CD8-positive, alpha-beta memory T cell (primary cell): ENCODE results near the gene PDE6A. TPM values are rescaled to one million over a fixed set of nuclear protein-coding genes. Genes with fewer than 3 reads are reported as not detected.

Experiments
- CTCF ChIA-PET: fragments of 350-600 bp; sonication (Branson Sonifier 250); formaldehyde crosslinking; loops from one replicate; lab custom pipeline; 2021; ENCODE audit warnings: antibody characterized with exemption; lab: Charles Lee
- POLR2A ChIA-PET: fragments of 350-600 bp; sonication (Branson Sonifier 250); formaldehyde crosslinking; loops from one replicate; lab custom pipeline; 2021; ENCODE audit warnings: antibody characterized with exemption; lab: Charles Lee
- DNase-seq, 5 donors: peaks; one replicate each; pipeline versions ENCODE4 v3.0.0 to v3.0.0-alpha.2; 2020 to 2022; ENCODE audit warnings: mixed read lengths in 1 of 5
- H3K27ac ChIP-seq: one replicate; pipeline ENCODE4 v1.7.0; 2013; ENCODE audit warnings: low read depth, mild to moderate bottlenecking, low read length, moderate library complexity
- H3K27me3 ChIP-seq: 2 replicates; pipeline ENCODE4 v1.7.0; 2013; ENCODE audit warnings: low read length, mild to moderate bottlenecking; ENCODE audit not compliant: insufficient read depth, poor library complexity, severe bottlenecking
- H3K36me3 ChIP-seq: 2 replicates; pipeline ENCODE4 v1.7.0; 2013; ENCODE audit warnings: mild to moderate bottlenecking, low read length, moderate library complexity; ENCODE audit not compliant: insufficient read depth
- H3K4me1 ChIP-seq: 2 replicates; pipeline ENCODE4 v1.7.0; 2013; ENCODE audit warnings: mild to moderate bottlenecking, low read length, moderate library complexity; ENCODE audit not compliant: insufficient read depth
- H3K4me3 ChIP-seq: 2 replicates; pipeline ENCODE4 v1.7.0; 2013; ENCODE audit warnings: mild to moderate bottlenecking, low read length
- H3K9me3 ChIP-seq: 2 replicates; pipeline ENCODE4 v1.7.0; 2013; ENCODE audit warnings: mild to moderate bottlenecking, low read length
- H3K27ac Mint-ChIP-seq, 8 donors: one replicate each; pipeline ENCODE4 v1.8.0; 2020 to 2021; ENCODE audit warnings: mixed read lengths in 8 of 8, mild to moderate bottlenecking in 6 of 8, inconsistent platforms in 3 of 8, moderate library complexity in 3 of 8
- H3K27me3 Mint-ChIP-seq, 2 donors: one replicate each; pipeline ENCODE4 v1.8.0; 2020 to 2021; ENCODE audit warnings: mixed read lengths in 2 of 2, mild to moderate bottlenecking in 1 of 2, moderate library complexity in 1 of 2
- H3K36me3 Mint-ChIP-seq, 3 donors: one replicate each; pipeline ENCODE4 v1.8.0; 2020 to 2021; ENCODE audit warnings: mixed read lengths in 3 of 3, inconsistent platforms in 1 of 3, mild to moderate bottlenecking in 1 of 3
- H3K4me1 Mint-ChIP-seq, 3 donors: one replicate each; pipeline ENCODE4 v1.8.0; 2020 to 2021; ENCODE audit warnings: mixed read lengths in 3 of 3, inconsistent platforms in 1 of 3, mild to moderate bottlenecking in 1 of 3
- H3K4me3 Mint-ChIP-seq, 7 donors: one replicate each; pipeline ENCODE4 v1.8.0; 2020 to 2021; ENCODE audit warnings: mixed read lengths in 7 of 7, mild to moderate bottlenecking in 6 of 7, moderate library complexity in 4 of 7, inconsistent platforms in 2 of 7
- H3K9me3 Mint-ChIP-seq, 5 donors: one replicate each; pipeline ENCODE4 v1.8.0; 2020 to 2022; ENCODE audit warnings: mixed read lengths in 5 of 5, mild to moderate bottlenecking in 3 of 5, moderate library complexity in 2 of 5, inconsistent platforms in 1 of 5
- polyA plus RNA-seq: library from polyadenylated mRNA; unstranded; fragments of 300-500 nt; fragmentation: Illumina TruSeq; gene quantifications from one replicate; pipeline ENCODE4 v1.2.3, GENCODE V29; 2021
- total RNA-seq, 2 experiments: library from RNA; stranded (reverse); gene quantifications; one replicate each; pipeline ENCODE4 v1.2.3, GENCODE V29; 2021

PDE6A gene
- total and polyA plus RNA-seq, 3 experiments from 2014 or later: not detected

GRCh38 chr5:149916334-149917072 is 28.1 kb downstream of the PDE6A start:
- H3K27ac Mint-ChIP-seq: peak overlapping the region in 1 of 8 donors; percentile 19
- Histone ChIP-seq H3K4me3 (no peak overlapping the region), H3K4me1 (no peaks in the 10 kb centered on the region), H3K36me3 (no peaks in the 10 kb centered on the region), H3K9me3 (no peaks in the 10 kb centered on the region), H3K27me3 (no peaks in the 10 kb centered on the region), H3K27ac (no peak overlapping the region)
- H3K36me3 Mint-ChIP-seq: peaks cover 0 to 2% (median 0%) of the 10 kb centered on the region in 3 donors
- H3K9me3 Mint-ChIP-seq: no peaks in the 10 kb centered on the region
- H3K4me1 Mint-ChIP-seq: no peaks in the 10 kb centered on the region
- CTCF ChIA-PET: interaction anchor here (0.6 kb wide), 1 partner anchor 1614 kb away, joined by 3 read pairs; no protein-coding TSS in a partner anchor
- DNase-seq: no peak
- POLR2A ChIA-PET: interaction anchor here (0.6 kb wide), 1 partner anchor 1899 kb away, joined by 3 read pairs; no protein-coding TSS in a partner anchor
- H3K4me3 Mint-ChIP-seq: no peak overlapping the region
- peaks cover 9 to 36% of the 10 kb centered on the region in 2 donors for H3K27me3 Mint-ChIP-seq

DNA sequence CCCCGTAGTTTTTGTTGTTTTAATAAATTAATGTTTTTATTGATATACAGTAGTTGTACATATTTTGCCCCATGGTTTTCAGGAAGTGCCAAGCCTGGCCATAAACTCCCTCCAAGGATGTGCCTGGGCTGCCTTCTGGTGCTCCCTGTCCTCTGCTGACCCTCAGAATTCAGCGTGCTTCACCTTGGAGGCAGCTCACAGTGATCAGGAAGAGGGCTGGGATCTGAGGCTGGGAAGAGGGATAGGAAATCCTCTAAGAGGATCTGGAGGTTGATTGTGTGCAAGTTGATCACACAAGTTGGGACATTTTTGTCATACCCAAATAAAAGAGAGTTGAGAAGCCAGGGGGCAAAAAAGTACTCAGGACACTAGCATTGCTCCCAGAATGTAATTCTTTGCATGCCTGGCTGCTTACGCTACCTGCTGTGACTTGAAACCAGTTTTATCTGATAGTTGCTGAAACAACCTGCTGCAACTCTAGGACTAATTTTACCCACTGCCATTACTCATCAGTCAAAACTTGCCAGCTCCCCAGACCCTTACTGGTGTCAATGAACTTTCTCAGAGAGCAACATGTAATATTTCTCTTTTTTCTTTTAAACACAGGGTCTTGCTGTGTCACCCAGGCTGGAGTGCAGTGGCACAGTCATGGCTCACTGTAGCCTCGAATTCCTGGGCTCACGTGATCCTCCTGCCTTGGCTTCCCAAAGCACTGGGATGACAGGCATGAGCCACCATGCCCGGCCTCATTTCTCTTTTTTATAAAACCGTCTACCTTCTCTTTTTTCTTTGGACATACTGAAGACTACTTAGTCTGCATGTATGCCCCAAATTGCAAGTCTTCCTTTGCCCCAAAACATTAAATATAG is 29.0 kb downstream of the PDE6A start:
- ChIA-PET CTCF (no interaction called here), POLR2A (no interaction called here)
- H3K27me3 Mint-ChIP-seq: peaks cover 11 to 42% of the 10 kb centered on the region in 2 donors

DNA sequence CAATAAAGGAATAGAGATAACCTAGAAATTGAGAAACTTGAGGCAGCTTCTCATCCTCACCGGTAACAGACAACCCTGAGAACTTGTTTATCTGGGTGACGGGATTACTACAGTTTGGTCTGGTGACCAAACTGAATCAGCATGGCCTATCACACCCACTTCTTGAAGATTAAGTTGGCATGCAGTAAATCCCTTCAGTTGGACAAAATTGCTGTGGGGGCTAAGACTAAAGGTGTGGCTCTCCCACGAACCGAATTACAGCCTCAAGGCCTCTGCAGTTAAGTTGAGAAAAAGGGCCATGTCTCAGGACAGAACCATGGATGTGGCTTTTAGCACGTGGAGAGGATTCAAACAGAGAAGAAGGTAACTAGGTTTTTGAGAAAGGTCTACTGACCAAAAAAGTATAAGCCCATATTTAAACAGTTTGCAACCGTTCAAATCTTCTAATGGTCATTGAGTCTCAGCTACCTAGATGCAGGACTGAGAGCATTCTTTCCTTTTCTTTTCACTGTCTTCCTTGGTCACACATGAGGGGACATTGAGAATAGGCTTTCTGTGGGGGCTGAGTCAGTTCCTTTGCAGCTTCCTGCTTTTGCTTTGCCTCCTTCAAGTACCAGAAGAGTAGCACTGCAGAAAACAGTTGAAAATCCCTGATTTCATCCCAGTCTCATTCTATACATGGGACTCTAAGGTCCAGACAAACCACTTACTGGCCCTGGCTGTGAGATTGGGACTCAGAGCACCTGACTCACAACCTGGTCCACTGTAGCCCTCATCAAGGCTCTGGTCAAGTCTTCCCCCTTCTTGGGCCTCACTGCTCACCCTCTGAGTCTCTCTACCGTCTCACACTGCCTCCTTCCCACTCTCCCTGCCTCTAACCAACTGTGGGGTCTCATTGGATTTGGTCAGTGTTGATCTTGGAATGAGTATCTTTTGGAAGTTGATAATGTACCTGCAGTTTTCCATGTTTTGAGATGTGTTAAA is 30.9 kb downstream of the PDE6A start:
- Mint-ChIP-seq H3K36me3 (peaks cover 0 to 2% (median 0%) of the 10 kb centered on the region in 3 donors), H3K27ac (peak overlapping the region in 1 of 8 donors; percentile 77), H3K4me3 (no peak overlapping the region), H3K9me3 (no peaks in the 10 kb centered on the region), H3K4me1 (no peaks in the 10 kb centered on the region), H3K27me3 (peaks cover 10 to 47% of the 10 kb centered on the region in 2 donors)
- CTCF ChIA-PET: no interaction called here
- Histone ChIP-seq H3K27me3 (no peaks in the 10 kb centered on the region), H3K27ac (no peak overlapping the region), H3K4me1 (no peaks in the 10 kb centered on the region), H3K9me3 (no peaks in the 10 kb centered on the region), H3K36me3 (no peaks in the 10 kb centered on the region), H3K4me3 (no peak overlapping the region)
- no peak for DNase-seq
- POLR2A ChIA-PET: no interaction called here

More for the DNA sequence above, 29.0 kb downstream of the PDE6A start:
- Histone ChIP-seq H3K4me1 (no peaks in the 10 kb centered on the region), H3K27ac (no peak overlapping the region), H3K36me3 (no peaks in the 10 kb centered on the region), H3K27me3 (no peaks in the 10 kb centered on the region), H3K9me3 (no peaks in the 10 kb centered on the region), H3K4me3 (no peak overlapping the region)
- Mint-ChIP-seq H3K27ac (no peak overlapping the region), H3K4me3 (no peak overlapping the region), H3K4me1 (no peaks in the 10 kb centered on the region), H3K36me3 (peaks cover 0 to 2% (median 0%) of the 10 kb centered on the region in 3 donors), H3K9me3 (no peaks in the 10 kb centered on the region)
- DNase-seq: no peak

GRCh38 chr5:149912226-149912871 is 32.2 kb downstream of the PDE6A start:
- Mint-ChIP-seq H3K4me3 (no peak overlapping the region), H3K27ac (no peak overlapping the region), H3K36me3 (peaks cover 0 to 2% (median 0%) of the 10 kb centered on the region in 3 donors), H3K27me3 (peaks cover 10 to 38% of the 10 kb centered on the region in 2 donors), H3K4me1 (no peaks in the 10 kb centered on the region), H3K9me3 (no peaks in the 10 kb centered on the region)
- Histone ChIP-seq H3K27ac (no peak overlapping the region), H3K4me1 (no peaks in the 10 kb centered on the region), H3K9me3 (no peaks in the 10 kb centered on the region), H3K4me3 (no peak overlapping the region), H3K27me3 (no peaks in the 10 kb centered on the region), H3K36me3 (no peaks in the 10 kb centered on the region)
- no peak for DNase-seq
- POLR2A ChIA-PET: no interaction called here
- CTCF ChIA-PET: no interaction called here

GRCh38 chr5:149911031-149911430 is 33.6 kb downstream of the PDE6A start:
- ChIA-PET CTCF (interaction anchor here (0.6 kb wide), 1 partner anchor 60 kb away, joined by 3 read pairs; no protein-coding TSS in a partner anchor), POLR2A (no interaction called here)
- Histone ChIP-seq H3K27me3 (no peaks in the 10 kb centered on the region), H3K9me3 (no peaks in the 10 kb centered on the region), H3K4me3 (no peak overlapping the region), H3K4me1 (no peaks in the 10 kb centered on the region), H3K27ac (no peak overlapping the region), H3K36me3 (no peaks in the 10 kb centered on the region)
- Mint-ChIP-seq H3K9me3 (no peaks in the 10 kb centered on the region), H3K36me3 (peaks cover 0 to 2% (median 0%) of the 10 kb centered on the region in 3 donors), H3K4me3 (no peak overlapping the region), H3K27me3 (peaks cover 7 to 36% of the 10 kb centered on the region in 2 donors), H3K27ac (no peak overlapping the region), H3K4me1 (no peaks in the 10 kb centered on the region)
- DNase-seq: no peak

DNA sequence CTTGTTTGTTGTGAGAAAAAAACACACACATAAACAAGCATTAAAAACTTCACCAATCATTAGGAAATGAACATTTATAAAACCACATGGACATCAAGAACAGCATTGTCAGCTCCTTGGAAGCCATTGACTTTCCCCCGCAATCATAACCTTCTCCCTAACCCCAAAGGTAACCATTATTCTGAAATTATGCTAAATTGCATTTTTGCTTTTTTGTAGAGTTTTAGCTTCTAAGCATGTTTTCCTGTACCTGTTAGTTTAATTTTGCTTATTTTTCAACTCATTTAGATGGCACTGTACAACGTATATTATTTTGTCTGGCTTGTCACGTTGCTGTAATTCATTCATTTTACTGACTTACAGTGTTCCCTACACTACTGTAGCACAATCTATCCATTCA is 36.8 kb downstream of the PDE6A start:
- Histone ChIP-seq H3K4me1 (no peaks in the 10 kb centered on the region), H3K4me3 (no peak overlapping the region), H3K9me3 (no peaks in the 10 kb centered on the region), H3K27me3 (no peaks in the 10 kb centered on the region), H3K27ac (no peak overlapping the region), H3K36me3 (no peaks in the 10 kb centered on the region)
- Mint-ChIP-seq H3K27me3 (peaks cover 9 to 50% of the 10 kb centered on the region in 2 donors), H3K9me3 (no peaks in the 10 kb centered on the region), H3K4me3 (no peak overlapping the region), H3K27ac (no peak overlapping the region), H3K4me1 (no peaks in the 10 kb centered on the region), H3K36me3 (peaks cover 0 to 2% (median 0%) of the 10 kb centered on the region in 3 donors)
- DNase-seq: no peak
- CTCF ChIA-PET: no interaction called here
- POLR2A ChIA-PET: no interaction called here

DNA sequence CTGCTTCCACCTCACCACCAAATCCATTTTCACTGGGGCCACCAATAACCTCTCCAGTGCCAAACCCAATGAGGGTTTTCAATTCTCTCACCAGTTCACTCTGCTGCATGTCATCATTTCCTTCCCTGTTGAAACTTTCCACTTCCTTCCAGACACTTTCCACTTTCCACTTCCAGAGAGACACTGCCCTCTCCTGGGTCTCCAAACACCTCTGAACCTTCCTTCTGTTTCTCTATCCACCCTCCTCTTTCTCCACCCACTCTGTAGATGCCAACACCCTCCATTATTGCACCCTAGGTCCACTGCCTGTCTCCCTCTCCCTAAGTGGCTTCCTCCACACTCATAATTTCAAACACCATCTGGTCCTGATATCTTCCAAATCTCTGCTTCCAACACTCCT is 39.6 kb downstream of the PDE6A start:
- H3K27ac Mint-ChIP-seq: no peak overlapping the region
- no peaks in the 10 kb centered on the region for H3K9me3 ChIP-seq
- no peak overlapping the region for H3K27ac ChIP-seq
- POLR2A ChIA-PET: no interaction called here
- peaks cover 5 to 8% (median 6%) of the 10 kb centered on the region in 3 donors for H3K4me1 Mint-ChIP-seq
- peaks cover 7 to 39% of the 10 kb centered on the region in 2 donors for H3K27me3 Mint-ChIP-seq
- H3K4me3 Mint-ChIP-seq: no peak overlapping the region
- CTCF ChIA-PET: no interaction called here
- H3K27me3 ChIP-seq: no peaks in the 10 kb centered on the region
- no peaks in the 10 kb centered on the region for H3K4me1 ChIP-seq
- H3K36me3 ChIP-seq: no peaks in the 10 kb centered on the region
- H3K4me3 ChIP-seq: no peak overlapping the region
- no peaks in the 10 kb centered on the region for H3K36me3 Mint-ChIP-seq
- H3K9me3 Mint-ChIP-seq: no peaks in the 10 kb centered on the region
- DNase-seq: no peak
